RWPE2 (cell line): ENCODE measurements around the gene NCAPD3.
A peak's percentile ranks its signal among the peaks of the same experiment; 100 is the strongest.

ENCODE experiments used
- ATAC-seq: fragments of 200-7000 bp; cut with Tn5 transposase; 3 replicates; pipeline ENCODE4 v1.9.1; 2021; ENCODE audit warnings: low read depth
- DNase-seq: peaks from one replicate; pipeline ENCODE4 v3.0.0-alpha.2; 2020; ENCODE audit warnings: low spot score
- H3K27ac ChIP-seq: fragments of 450-650 bp; 2 replicates; pipeline ENCODE4 v1.5.1; 2017; ENCODE audit warnings: mild to moderate bottlenecking; ENCODE audit not compliant: poor library complexity, severe bottlenecking
- H3K27me3 ChIP-seq: fragments of 250-450 bp; sonication (Bioruptor Pico); 2 replicates; pipeline ENCODE4 v1.5.1; 2021; ENCODE audit warnings: mild to moderate bottlenecking, moderate library complexity; ENCODE audit not compliant: insufficient read depth, poor library complexity, severe bottlenecking
- H3K36me3 ChIP-seq: fragments of 250-450 bp; sonication (Bioruptor Pico); 2 replicates; pipeline ENCODE4 v1.5.1; 2020; ENCODE audit warnings: low read depth, mild to moderate bottlenecking, moderate library complexity
- H3K4me1 ChIP-seq: fragments of 250-450 bp; sonication (Bioruptor Pico); 2 replicates; pipeline ENCODE4 v1.5.1; 2021; ENCODE audit warnings: mild to moderate bottlenecking, moderate library complexity; ENCODE audit not compliant: insufficient read depth, poor library complexity, severe bottlenecking
- H3K4me3 ChIP-seq: fragments of 250-450 bp; sonication (Bioruptor Pico); 2 replicates; pipeline ENCODE4 v1.5.1; 2021; ENCODE audit warnings: mild to moderate bottlenecking, moderate library complexity; ENCODE audit not compliant: severe bottlenecking
- H3K9me3 ChIP-seq: fragments of 250-450 bp; sonication (Bioruptor Pico); 2 replicates; pipeline ENCODE4 v1.5.1; 2021; ENCODE audit warnings: mild to moderate bottlenecking, moderate library complexity; ENCODE audit not compliant: severe bottlenecking
- CTCF ChIP-seq: fragments of 450-650 bp; IDR thresholded peaks from one replicate; pipeline ENCODE4 v1.5.1; 2017; ENCODE audit warnings: mild to moderate bottlenecking, moderate library complexity; ENCODE audit not compliant: poor library complexity, severe bottlenecking

The NCAPD3 gene

GRCh38 chr11:134226806-134227325 is 3.1 kb upstream of the NCAPD3 start:
- Histone ChIP-seq H3K36me3 (peaks cover 12% of the 10 kb centered on the region), H3K9me3 (no peaks in the 10 kb centered on the region), H3K27me3 (no peaks in the 10 kb centered on the region), H3K4me1 (peaks cover 11% of the 10 kb centered on the region), H3K4me3 (no peak overlapping the region), H3K27ac (no peak overlapping the region)
- DNase-seq (no peak), ATAC-seq (no peak)
- TF ChIP-seq CTCF: no peak

- H3K4me1 ChIP-seq: peaks cover 11% of the 10 kb centered on the region
- peaks cover 28% of the 10 kb centered on the region for H3K36me3 ChIP-seq
- H3K27me3 ChIP-seq: no peaks in the 10 kb centered on the region
- H3K9me3 ChIP-seq: no peaks in the 10 kb centered on the region
- H3K27ac ChIP-seq: peak overlapping the region; percentile 45
- DNase-seq (no peak), ATAC-seq (peak; percentile 18)
- H3K4me3 ChIP-seq: peak overlapping the region; percentile 82
- no peak for TF ChIP-seq CTCF
Measured at GRCh38 chr11:134224710-134225664, 1.2 kb upstream of the NCAPD3 start.

- DNase-seq: no peak
- H3K27me3 ChIP-seq: no peaks in the 10 kb centered on the region
- H3K4me1 ChIP-seq: peaks cover 11% of the 10 kb centered on the region
- H3K4me3 ChIP-seq: peak overlapping the region; percentile 82
- peaks cover 47% of the 10 kb centered on the region for H3K36me3 ChIP-seq
- no peaks in the 10 kb centered on the region for H3K9me3 ChIP-seq
- TF ChIP-seq CTCF: no peak
- peak overlapping the region; percentile 45 for H3K27ac ChIP-seq
- no peak for ATAC-seq
Measured at GRCh38 chr11:134223121-134223520, 646 bp downstream of the NCAPD3 start.

- peaks cover under 1% of the 10 kb centered on the region for H3K4me1 ChIP-seq
- no peak for ATAC-seq
- no peaks in the 10 kb centered on the region for H3K9me3 ChIP-seq
Measured at GRCh38 chr11:134216816-134217215, 7.0 kb downstream of the NCAPD3 start.

More at GRCh38 chr11:134216816-134217215, 7.0 kb downstream of the NCAPD3 start:
- no peak for TF ChIP-seq CTCF
- H3K4me3 ChIP-seq: no peak overlapping the region
- H3K36me3 ChIP-seq: peaks cover 90% of the 10 kb centered on the region
- H3K27me3 ChIP-seq: no peaks in the 10 kb centered on the region
- no peak for DNase-seq
- H3K27ac ChIP-seq: no peak overlapping the region
